IMR-90 (cell line): ENCODE measurements around the gene SPATA31D3.
"Not testable (repeated sequence)": the region's sequence is repeated elsewhere in the genome, so short reads cannot be mapped to it uniquely, and the experiment has no call there.

Experiments used
- CEBPB ChIP-seq: IDR thresholded peaks from 2 replicates; pipeline ENCODE4 v1.6.1; 2012; ENCODE audit warnings: low read depth, low read length, improper control_type of control experiment
- TF ChIP-seq, protein P1 (sequence below): conservative IDR thresholded peaks from 2 replicates; pipeline ENCODE4 v1.5.1; 2012; ENCODE audit warnings: mild to moderate bottlenecking, low read depth, low read length, improper control_type of control experiment

DNA sequence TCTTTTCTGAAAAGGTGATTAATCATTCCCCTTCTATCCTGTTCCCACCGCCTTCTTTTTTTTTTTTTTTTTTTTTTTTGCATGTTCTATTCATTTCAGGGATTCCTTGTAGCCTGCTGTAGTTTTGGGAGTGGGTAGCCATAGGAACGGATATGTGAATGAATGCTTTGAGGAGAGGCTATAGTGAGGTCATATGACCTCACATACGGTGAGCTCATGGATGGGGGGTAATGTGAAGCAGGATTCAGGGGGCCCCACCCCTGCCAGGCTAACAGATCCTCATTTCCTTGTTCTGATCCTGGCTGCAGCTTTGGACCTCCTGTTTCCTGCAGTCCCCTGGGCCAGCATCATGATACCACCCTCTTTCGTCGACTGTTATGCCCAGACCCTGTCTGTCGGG lies 13.2 kb upstream of the SPATA31D3 start:
- TF ChIP-seq, protein P1, sequence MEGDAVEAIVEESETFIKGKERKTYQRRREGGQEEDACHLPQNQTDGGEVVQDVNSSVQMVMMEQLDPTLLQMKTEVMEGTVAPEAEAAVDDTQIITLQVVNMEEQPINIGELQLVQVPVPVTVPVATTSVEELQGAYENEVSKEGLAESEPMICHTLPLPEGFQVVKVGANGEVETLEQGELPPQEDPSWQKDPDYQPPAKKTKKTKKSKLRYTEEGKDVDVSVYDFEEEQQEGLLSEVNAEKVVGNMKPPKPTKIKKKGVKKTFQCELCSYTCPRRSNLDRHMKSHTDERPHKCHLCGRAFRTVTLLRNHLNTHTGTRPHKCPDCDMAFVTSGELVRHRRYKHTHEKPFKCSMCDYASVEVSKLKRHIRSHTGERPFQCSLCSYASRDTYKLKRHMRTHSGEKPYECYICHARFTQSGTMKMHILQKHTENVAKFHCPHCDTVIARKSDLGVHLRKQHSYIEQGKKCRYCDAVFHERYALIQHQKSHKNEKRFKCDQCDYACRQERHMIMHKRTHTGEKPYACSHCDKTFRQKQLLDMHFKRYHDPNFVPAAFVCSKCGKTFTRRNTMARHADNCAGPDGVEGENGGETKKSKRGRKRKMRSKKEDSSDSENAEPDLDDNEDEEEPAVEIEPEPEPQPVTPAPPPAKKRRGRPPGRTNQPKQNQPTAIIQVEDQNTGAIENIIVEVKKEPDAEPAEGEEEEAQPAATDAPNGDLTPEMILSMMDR = not testable (repeated sequence)
- not testable (repeated sequence) for TF ChIP-seq CEBPB
